HG02981 (cell line): Measurements from ENCODE around the gene ALPP.
"Not testable (repeated sequence)": the region's sequence is repeated elsewhere in the genome, so short reads cannot be mapped to it uniquely, and the experiment has no call there.

Experiments
- ATAC-seq: cut with Tn5 transposase; IDR thresholded peaks from one replicate; pipeline ENCODE4 v1.9.1; 2021; ENCODE audit warnings: mild to moderate bottlenecking, moderate library complexity; ENCODE audit not compliant: unreplicated experiment

Gene ALPP

DNA sequence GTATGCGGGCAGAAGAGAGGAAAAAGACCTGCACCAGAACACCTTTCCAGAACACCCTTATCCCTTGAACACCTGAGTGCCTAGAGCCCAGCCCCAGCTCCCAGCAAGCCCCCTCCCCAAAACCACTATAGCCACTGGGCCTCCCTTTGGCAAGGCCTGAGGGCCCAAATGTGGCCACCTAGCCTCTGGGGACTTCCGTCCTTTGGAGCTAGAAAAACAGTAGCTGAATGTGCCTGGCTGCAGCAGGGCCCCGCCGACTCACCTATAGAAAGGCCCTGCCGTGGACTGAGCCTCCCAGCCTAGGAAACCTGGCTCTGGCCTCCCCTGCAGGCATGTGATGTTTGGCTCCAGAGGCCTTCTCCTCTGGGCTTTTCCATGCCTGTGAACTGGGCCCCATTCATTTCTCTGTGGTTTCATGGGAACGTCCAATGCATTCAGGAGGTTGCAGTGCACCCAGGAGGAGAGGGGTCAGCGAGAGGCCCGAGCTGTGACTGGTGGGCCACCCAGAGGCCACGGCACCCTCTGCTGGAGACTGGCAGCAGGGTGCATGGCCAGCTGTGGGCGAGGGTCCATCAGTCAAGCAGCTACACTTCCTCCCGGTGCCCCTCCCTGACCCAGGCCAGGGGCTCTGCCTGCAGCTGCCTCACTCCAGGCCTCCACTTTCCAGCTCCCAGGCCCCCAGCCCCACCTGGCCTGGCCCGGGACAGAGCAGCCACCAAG lies 15.3 kb upstream of the ALPP start:
- peak; percentile 16 for ATAC-seq

GRCh38 chr2:232363784-232364615 lies 14.6 kb upstream of the ALPP start:
- ATAC-seq, result peak; percentile 48

DNA sequence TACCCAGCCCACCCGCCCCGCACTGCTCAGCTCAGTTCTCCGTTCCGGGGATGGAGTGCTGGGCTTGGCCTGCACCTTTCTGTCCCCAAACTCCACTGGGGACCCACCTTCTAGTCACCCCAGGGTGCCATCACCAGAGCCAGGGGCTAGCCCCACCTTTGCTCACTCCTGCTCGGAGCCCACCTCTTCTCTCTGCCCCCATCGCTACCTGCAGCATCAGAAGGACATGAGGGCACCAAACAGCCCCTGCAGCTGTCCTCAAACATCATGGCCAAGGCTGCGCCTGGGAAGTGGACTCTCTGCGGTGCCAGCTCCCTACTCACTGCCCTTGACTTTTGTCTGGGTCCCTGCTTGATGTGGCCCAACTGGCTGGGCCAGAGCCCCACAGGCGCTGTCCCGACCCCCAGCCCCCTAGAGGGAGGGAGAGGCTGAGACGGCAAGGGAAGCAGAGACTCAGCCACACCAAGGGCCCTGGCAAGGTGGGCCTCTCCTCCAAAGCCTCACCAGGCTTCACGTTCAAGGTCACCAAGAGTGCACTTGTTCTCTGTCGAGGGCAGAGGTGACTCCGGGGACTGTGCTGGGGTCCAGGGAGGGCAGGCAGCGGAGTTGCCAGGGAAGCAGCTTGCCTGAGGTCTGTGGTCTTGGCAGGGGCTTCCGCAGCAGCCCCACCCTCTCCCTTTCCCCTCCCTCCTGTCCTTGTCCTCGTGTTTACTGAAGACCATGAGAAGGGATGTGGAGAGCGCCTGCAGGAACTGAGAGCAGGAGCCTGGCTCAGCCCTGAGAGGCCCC lies 13.6 kb upstream of the ALPP start:
- not testable (repeated sequence) for ATAC-seq

- no peak for ATAC-seq
Measured at GRCh38 chr2:232365621-232366321, 12.8 kb upstream of the ALPP start.

DNA sequence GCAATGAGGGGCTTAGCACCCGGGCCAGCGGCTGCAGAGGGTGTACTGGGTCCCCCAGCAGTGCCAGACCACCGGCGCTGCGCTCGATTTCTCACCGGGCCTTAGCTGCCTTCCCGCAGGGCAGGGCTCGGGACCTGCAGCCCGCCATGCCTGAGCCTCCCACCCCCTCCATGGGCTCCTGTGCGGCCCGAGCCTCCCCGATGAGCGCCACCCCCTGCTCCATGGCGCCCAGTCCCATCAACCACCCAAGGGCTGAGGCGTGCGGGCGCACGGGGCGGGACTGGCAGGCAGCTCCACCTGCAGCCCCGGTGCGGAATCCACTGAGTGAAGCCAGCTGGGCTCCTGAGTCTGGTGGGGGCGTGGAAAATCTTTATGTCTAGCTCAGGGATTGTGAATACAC lies 12.1 kb upstream of the ALPP start:
- not testable (repeated sequence) for ATAC-seq

GRCh38 chr2:232367016-232367415 lies 11.5 kb upstream of the ALPP start:
- ATAC-seq, result no peak

DNA sequence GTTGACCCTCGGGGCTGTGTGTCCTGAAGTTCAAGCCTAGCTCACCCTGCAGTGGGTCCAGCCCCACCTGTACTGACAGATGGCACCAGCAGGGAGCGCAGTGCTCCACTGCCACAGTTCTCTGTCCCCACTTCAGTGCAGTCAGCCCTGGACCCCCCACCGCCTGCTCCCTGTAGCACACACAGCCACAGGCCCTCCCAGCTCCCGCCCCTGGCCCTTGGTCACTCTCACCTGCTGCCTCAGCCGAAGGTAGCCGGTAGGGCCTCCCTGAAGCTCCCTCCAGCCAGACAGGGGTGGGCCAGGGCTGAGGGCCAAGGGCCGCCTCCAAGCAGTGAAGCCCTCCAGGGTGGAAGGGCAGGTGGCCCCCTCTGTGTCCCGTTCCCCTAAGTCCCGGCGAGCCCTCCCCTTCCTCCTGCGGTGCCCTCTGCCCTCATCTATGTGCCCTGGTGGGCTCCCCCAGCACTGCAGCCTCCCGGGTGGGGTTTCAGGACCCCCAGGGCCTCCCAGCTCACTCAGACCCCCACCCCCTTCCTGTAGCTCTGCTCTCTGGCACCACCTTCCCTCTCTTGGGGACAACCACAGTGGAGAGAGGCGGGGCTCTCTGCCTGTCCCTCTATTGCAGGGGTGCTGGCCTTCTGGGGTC lies 10.8 kb upstream of the ALPP start:
- ATAC-seq, result no peak

- no peak for ATAC-seq
Measured at GRCh38 chr2:232368311-232368731, 10.2 kb upstream of the ALPP start.

- ATAC-seq, result no peak
Measured at GRCh38 chr2:232369126-232369951, 9.2 kb upstream of the ALPP start.

GRCh38 chr2:232370007-232370406 lies 8.5 kb upstream of the ALPP start:
- ATAC-seq, result not testable (repeated sequence)

DNA sequence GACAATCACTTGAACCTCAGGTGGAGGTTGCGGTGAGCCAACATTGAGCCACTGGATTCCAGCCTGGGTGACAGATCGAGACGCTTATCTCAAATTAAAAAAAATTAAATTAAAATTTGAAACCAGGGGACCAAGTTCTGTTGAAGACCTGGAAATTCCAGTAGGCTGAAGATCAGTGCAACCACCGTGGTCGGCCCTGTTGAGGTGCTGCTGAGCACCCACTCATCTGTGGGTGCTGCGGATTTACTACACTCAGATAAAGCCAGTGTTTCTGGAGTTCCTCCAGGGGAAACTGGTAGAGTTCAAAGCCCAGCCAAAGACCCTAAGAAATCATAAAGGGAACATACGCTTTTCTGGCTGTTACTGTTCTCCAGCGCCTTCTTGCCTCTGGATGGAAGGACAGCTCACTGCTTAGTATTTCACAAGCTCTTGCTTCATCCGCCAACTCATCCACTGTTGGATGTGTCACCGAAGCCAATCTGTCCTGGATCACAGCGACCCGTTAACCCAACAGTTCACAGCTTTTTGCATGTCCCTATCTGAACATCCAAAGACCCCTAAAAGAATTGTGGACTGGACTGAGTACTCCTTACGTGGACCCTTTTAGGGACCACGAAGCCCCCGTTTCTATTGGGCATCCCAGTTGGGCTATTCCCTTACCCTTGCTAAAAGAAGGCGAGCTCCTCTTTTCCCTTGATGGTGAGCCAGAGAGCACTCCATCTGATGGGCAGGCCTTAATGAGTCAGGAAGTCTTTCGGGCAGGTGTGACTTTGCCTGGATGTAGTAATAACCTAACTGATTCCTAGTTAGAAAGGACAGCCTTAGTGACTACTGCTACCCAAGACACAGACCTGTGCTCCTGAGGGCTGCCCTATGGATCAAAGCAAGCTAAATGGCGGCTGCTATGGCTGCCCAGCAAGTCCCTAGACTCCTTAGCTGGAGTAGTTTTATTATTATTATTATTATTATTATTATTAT lies 6.0 kb upstream of the ALPP start:
- no peak for ATAC-seq

DNA sequence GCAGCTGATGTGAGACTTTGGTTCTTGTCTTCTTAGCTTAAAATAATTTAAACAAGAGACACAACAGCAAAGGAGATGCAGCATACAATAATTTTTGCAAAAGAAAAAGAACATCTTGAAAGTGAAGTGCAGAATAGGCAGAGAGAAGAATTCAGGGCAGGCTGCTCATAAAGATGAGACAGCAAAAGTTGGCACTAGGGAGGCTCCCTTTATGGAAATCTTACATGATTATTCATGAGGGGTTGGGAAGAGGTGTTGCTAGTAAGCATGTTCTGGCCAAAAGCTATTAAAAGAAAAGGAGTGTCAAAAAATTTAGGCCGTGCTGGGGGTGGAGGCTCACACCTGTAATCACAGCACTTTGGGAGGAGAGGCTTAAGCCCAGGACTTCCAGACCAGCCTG lies 4.2 kb upstream of the ALPP start:
- ATAC-seq, result no peak

DNA sequence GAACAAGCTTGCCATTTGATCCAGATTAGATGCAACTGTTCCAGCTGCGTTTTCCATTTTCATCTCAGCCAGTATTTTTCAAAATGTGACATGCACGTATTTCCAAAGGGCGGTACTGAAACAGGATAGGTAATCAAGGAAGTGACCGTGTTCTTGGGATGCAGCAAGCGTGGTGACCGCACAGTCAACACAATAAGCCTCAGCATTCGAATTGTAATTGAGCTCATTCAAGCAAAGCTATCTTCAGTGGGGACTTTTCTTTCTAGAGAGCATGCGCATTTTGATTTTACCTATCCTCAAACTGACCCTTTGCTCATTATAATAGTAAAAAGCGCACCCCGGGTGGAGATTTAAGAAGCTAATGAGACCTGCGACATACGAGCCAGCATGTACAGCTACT lies 3.4 kb upstream of the ALPP start:
- no peak for ATAC-seq

DNA sequence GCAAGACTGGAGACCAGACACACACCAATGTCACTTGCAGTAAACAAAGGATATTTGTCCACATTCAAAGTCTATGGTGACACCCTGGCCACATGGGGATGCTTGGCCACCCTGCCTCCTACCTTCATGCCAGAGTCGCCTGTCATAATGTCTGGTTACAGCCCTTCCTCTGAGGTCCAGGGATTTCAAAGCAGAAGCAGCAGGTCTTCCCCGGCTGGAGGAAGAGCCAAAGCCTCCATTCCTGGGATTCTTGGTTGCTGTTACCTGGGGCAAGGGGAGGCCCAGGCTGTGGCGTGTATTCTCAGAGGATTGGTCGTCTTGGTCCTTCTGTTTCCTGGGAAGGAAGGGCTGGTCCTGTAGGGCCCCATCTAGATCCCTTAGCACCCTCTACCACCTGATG lies 2.3 kb upstream of the ALPP start:
- no peak for ATAC-seq

GRCh38 chr2:232376713-232377112 lies 1.8 kb upstream of the ALPP start:
- no peak for ATAC-seq

- ATAC-seq, result no peak
Measured at GRCh38 chr2:232377319-232377718, 1.2 kb upstream of the ALPP start.

- no peak for ATAC-seq
Measured at GRCh38 chr2:232377841-232378734, 463 bp upstream of the ALPP start.
